ENCODE results near the gene CCNI2.

Gene CCNI2

GRCh38 chr5:132750471-132751230 lies 3.4 kb downstream of the CCNI2 start:
- no peak for DNase-seq

- DNase-seq: no peak
Measured at GRCh38 chr5:132751444-132751843, 4.2 kb downstream of the CCNI2 start.

DNA sequence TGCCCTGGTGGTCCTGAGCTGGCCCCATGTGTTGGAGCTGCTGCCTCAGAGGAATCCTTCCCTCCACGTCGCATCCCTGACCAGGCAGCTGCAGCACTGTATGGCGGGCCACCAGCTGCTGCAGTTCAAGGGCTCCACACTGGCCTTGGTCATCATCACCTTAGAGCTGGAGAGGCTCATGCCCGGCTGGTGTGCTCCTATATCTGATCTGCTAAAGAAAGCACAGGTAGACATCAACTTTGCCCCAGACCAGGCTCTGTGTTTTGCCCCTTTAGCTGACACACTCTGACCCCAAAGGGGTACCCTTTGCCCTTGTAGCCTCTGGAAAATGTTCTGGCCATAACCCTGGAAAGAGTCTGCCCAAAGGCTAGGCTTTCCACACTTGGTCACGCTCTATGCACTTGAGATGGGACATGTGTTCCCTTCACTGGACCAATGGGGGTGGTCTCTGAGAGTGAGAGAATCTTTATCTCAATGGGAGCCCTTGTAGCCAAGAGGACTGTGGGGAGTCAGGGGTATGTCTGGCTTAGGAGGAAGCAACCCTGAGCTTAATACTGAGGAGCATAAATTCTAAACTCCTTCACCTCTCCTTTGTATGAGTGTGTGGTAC lies 4.8 kb downstream of the CCNI2 start:
- DNase-seq: no peak

- no peak for DNase-seq
Measured at GRCh38 chr5:132752581-132753125, 5.4 kb downstream of the CCNI2 start.

DNA sequence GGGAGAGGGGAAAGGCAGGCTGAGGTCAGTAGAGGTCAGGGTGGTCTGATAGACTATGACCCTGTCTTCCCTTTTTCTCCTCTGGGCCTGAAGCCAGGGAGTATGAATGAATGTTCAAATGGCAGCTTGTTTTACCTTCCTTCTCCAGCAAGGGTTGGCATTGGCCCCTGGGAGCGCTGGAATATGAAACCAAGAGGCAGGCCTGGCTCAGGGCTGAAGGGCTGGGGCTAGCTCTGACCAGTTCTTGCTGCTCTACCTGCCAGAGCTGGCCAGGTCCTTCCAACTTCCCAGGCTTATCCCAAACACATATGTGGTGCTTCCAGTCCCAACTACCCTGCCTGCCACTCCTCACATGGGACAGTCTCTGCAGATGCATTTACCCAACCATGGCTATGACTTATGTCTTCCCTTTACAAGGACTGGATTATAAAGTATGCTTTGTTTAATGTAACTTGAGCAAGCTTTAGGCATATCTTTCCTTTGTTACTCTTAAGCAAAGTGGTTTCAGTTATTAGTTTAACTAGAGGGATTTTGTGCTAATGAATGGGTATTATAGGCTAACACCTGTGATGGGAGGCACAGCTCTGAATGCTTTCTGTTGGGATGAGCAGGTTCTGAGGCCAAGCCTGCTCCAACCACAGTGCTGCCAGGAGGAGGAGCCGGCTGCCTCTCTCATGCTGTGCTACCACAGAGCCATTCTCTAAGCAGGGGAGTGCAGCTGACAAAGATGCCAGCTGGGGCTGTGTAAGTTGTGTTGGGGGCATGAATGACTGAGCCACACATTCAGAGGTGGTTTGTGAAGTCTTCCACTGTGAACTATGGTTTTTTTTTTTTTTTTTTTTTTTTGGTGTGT lies 6.1 kb downstream of the CCNI2 start:
- DNase-seq: no peak

DNA sequence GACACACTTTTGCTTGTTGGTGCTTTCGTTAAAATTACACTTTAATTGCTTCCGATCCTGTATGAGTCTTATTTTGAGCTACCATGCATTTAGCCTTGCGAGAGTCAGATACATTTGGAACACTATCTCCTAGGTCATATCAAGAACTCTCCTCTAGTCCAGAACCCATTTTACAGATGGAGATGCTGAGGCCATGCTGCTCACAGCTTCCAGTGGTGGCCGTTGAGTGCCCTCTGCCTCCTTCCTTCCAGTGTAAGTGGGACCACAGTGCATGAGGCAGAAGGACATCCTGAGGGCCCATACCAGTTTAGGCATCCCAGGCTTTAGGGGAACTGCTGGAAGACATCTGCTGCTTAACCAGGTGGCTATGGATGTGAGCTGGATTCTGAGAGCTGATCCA lies 6.9 kb downstream of the CCNI2 start:
- no peak for DNase-seq

GRCh38 chr5:132754947-132755346 lies 7.7 kb downstream of the CCNI2 start:
- DNase-seq: no peak

DNA sequence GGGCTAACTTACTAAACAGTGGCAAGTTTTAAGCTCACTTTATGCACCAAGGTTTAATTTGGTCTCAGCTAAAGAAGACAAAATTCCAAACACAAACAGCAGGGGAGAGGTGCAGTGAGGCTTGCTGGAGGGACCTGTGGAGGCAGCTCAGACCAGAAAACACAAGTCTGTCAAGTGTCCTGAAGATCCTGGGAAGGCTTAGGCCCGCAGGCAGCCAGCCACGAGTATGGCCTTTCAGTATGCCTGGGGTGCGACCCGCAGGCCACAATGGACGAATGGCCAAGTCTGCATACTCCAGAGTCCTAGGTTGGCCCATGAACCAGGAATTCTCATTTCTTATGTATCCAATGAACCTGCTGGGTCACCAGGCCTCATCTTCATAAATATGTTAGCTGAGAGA lies 9.3 kb downstream of the CCNI2 start:
- no peak for DNase-seq

GRCh38 chr5:132758451-132758850 lies 11.2 kb downstream of the CCNI2 start:
- DNase-seq: no peak

GRCh38 chr5:132759114-132760048 lies 12.2 kb downstream of the CCNI2 start:
- DNase-seq: no peak

- DNase-seq: no peak
Measured at GRCh38 chr5:132760049-132760420, 12.8 kb downstream of the CCNI2 start.

- DNase-seq: no peak
Measured at GRCh38 chr5:132760601-132761317, 13.5 kb downstream of the CCNI2 start.

DNA sequence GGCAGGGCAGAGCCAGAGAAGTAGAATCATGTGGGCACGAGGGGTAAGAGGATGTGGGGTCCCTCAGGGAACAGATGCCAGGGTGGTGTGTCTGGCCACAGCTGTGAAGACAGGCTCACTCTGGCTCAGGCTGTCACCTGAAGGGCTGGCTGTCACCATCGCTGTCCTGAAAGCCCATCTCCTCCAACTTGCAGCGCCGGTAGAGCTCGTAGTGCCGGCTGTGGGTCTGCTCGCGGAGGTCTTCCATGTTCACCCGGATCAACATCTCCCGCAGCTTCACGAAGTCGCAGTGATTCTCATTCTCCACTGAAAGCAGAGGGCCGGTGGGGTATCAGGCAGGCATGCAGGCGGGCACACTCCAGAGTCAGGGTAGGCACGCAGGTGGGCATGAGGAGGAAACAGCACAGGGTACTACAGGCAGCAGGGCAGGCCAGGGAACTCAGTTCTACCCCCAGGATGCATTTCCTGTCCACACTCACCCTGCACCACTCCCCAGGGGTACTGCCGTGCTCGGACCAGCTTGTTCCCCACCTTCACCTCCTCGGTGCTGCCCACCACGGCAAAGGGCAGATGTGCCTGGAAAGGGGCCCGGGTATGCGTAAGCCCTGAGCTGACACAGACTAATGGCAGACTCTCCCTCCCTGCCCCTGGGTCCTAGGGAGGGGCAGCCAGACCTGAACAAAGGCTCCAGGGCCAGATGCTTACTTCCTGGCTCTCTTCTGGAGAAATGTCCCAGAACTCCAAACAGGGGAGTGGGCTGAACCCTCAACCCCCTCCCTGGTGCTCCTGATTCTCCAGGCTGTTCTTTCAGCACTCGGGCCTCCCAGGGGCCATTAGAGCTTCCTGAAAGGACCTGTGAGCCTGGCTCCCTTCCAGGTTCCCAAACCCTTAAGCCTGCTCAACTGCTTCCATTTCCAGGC lies 14.4 kb downstream of the CCNI2 start:
- no peak for DNase-seq

- no peak for DNase-seq
Measured at GRCh38 chr5:132762246-132763000, 15.2 kb downstream of the CCNI2 start.

GRCh38 chr5:132763181-132764036 lies 16.2 kb downstream of the CCNI2 start:
- DNase-seq: no peak

- no peak for DNase-seq
Measured at GRCh38 chr5:132764051-132764450, 16.8 kb downstream of the CCNI2 start.

DNA sequence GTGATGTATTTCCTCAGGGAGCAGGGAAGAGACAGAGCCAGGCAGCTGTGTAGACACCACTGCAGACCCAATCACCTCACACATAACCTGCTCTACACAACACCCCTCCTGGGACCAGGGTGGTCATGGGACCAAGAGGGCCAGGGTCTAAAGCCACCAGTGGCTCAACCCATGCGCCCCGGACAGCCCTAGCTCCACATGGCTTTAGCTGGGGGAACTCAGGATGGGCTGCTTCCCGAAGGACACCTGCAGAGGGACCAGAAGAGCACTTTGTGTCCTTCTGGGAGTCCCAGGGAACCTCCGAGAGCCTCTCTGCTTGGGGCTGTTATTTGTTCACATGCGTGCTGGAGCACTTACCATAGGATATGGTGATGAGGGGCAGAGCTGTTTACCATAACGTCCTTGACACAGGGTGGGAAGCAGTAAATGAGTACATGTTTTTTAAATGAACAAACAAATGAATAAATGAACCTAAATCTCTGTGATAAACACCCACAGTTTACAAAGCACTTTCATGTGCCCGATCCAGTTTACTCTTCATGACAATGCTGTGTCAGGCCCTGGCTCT lies 17.5 kb downstream of the CCNI2 start:
- DNase-seq: no peak

GRCh38 chr5:132765311-132766019 lies 18.2 kb downstream of the CCNI2 start:
- no peak for DNase-seq
